GM12801 (cell line): ENCODE results near the gene MAST1.

Experiments used
- TF ChIP-seq, protein P1 (sequence below): IDR thresholded peaks from one replicate; pipeline ENCODE4 v1.5.1; 2011; ENCODE audit warnings: control low read depth; ENCODE audit not compliant: insufficient read length; ENCODE audit errors: extremely low read depth

The MAST1 gene

DNA sequence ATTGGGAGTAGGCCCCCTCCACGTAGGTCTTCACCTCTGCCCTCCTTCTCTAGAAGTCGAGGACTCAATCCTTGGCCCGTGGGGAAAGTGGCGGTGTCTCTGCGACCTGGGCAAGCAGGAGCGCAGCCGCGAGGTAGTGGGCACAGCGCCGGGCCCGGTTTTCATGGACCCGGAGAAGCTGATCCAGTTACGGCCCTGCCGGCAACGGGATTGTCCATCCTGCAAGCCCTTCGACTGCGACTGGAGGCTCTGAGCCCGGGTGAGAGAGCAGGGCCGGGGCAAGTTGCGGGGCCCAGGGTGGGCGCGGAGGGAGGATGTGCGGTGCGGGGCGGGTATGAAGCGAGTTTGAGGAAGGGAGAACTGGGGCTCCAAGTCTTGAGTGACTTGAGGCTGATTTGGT, 34.3 kb upstream of the MAST1 start:
- TF ChIP-seq, protein P1, sequence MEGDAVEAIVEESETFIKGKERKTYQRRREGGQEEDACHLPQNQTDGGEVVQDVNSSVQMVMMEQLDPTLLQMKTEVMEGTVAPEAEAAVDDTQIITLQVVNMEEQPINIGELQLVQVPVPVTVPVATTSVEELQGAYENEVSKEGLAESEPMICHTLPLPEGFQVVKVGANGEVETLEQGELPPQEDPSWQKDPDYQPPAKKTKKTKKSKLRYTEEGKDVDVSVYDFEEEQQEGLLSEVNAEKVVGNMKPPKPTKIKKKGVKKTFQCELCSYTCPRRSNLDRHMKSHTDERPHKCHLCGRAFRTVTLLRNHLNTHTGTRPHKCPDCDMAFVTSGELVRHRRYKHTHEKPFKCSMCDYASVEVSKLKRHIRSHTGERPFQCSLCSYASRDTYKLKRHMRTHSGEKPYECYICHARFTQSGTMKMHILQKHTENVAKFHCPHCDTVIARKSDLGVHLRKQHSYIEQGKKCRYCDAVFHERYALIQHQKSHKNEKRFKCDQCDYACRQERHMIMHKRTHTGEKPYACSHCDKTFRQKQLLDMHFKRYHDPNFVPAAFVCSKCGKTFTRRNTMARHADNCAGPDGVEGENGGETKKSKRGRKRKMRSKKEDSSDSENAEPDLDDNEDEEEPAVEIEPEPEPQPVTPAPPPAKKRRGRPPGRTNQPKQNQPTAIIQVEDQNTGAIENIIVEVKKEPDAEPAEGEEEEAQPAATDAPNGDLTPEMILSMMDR, result no peak

DNA sequence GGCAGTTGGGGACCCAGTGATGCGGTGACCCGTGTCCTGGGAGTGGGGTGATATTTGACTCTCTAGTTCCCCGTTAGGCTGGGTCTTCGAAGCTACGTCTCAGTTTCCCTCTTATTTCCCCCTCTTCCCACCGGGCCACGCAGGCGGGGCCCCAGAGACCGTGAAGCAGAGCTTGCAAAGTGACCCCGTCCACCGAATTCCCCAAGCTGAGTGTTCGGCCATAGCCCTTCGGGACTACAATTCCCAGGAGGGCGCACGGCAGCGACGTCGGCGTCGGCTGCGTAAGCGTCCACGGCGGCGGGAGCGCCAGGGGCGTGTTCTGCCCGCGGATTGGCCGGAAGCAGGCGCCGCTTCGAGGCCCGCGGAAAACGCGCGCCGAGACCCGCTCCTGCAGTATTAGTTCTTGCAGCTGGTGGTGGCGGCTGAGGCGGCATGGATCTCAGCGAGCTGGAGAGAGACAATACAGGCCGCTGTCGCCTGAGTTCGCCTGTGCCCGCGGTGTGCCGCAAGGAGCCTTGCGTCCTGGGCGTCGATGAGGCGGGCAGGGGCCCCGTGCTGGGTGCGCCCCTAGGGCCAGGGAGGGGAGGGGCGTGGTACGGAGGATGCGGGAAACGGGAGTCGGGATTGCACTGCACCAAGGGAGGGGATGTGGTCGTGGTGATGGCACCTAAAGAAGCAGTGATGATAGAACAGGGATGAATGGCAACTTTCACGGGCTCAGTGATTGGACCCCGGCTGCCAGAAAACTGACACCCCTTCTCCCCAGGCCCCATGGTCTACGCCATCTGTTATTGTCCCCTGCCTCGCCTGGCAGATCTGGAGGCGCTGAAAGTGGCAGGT, 31.9 kb upstream of the MAST1 start, which contains the start of gene RNASEH2A:
Gene RNASEH2A (plus strand): TSS at position 343 of the 840 bp plus-strand sequence. CDS start 90 bp downstream, at position 433.
- TF ChIP-seq, protein P1, result no peak

DNA sequence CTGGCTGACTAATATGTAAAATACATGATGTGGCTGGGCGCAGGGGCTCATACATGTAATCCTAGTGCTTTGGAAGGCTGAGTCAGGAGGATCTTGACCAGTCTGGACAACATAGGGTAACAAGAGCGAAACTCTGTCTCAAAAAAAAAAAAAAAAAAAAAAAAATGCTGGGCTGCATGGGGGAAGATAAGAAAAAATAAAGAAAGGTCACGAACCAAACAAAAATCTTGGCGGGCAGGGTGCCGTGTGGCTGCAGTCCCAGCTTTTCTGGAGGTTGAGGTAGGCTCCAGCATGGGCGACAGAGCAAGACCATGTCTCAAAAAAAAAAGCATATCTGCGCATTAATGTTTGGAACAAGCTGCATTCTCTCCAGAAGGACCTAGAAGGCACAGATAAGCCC, 23.2 kb upstream of the MAST1 start:
- TF ChIP-seq, protein P1, result no peak

DNA sequence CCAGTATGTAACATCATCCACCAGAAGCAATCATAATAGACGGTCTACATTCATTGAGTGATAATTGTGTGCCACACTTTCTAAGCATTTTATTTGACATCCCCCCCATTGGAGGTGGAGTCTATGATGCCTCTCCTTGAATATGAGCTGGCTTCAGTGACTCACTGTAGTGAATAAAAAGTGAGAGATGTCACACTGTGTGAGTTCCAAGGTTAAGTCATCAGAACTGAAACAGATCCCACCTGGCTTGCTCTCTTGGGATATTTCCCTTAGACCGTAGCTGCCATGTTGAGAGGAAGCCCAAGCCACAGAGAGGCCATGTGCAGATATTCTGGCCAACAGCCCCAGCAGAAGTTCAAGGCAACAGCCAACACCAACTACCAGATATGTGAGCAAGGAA, 16.6 kb upstream of the MAST1 start:
- TF ChIP-seq, protein P1, result no peak

DNA sequence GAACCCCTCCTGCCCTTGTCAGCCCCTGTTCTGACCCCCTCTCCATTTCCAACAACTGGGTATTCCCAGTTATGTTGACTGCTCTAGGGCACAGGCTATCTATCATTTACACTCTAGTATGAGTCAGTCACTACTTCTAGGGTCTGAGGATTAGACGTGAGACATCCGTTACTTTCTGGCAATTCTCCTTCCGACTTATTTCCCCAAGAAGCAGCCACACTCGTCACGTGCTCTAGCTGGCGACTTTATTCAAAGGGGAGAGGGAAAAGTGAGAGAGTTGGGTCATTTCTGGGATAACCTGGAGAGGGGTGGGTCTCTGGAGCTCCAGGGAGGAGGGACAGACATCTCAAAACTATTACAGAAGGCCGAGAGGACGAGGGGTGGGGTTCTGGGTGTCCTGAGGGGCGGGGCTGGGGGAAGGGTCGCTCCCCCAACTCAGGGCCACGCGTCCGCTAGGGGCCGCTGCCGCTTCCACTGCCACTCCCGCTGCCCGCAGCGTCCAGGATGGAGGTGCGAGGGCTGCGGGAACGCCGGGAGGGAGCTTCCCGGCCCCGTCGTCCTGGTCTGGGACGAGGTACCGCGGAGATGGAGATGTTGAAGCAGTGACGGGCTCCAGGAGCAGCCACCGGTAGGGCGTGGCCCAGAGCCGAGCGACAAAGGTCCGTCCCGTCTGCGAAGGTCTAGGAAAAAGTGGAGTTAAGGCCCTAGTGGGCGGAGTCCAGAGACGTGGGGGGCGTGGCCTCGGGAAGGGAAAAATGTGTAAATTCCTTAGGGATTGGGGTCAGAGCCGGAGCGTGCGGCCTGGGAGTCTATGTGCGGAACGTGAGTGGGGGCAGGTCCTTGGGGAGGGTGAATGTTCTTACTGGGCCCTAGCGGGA, 12.8 kb upstream of the MAST1 start:
- TF ChIP-seq, protein P1, result no peak

DNA sequence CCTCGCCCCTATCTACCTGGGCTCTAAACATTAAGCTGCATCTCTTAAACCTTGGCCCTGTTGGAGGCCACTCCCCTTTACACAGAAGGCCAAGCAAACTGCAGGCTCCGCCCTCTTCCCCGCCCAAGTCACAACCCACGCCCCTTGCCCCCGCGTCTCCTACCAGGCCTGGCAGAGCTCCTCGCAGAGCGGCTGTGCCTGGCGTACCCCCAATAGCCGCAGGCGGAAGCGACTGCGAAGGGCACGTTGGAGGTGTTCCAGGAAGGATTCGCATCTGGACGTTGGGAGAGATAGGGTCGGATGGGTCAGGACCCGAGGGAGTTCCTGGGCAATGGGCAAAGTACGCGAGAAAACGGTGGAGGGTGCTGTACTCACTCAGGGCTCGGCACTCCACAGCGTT, 9.8 kb upstream of the MAST1 start:
- TF ChIP-seq, protein P1, result no peak

DNA sequence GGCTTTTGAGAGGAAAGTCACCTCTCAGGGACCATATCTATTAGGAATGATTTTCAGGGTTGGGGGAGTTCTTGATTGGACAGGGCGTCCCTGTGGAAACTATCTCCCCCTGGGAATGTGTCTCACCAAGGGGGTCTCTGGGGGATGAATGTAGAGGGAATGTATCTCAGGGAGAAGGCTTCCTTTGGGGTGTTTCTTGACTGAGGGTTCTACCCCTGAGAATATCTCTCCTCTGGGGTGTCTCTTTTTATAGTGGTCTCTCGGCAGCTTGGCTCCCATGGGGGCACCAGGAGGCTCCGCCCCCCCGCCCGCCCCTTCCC, 4.9 kb upstream of the MAST1 start:
- TF ChIP-seq, protein P1, result no peak
